Measurements from ENCODE around the gene RHBDL1.
A peak's percentile ranks its signal among the peaks of the same experiment; 100 is the strongest.

The RHBDL1 gene

DNA sequence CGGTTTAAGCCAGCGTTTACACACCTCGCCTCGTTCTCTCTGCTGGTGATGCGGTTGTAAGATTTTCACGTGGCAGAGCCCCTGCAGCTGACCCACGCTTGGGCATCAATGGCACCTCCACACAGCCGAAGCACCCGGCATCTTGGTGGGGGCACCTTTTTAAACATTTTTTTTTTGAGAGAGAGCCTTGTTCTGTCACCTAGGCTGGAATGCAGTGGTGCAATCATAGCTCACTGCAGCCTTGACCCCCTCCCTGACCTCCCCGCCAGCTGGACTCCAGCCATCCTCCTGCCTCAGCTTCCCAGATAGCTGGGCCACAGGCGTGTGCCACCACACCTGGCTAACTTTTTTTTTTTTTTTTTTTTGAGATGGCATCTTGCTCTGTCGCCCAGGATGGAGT is 21.4 kb upstream of the RHBDL1 start:
- Histone ChIP-seq H3K36me3 (ENCODE audit: control insufficient read depth, insufficient read depth, low read length) (no peaks in the 10 kb centered on the region), H3K4me3 (ENCODE audit: low read depth, low read length) (no peak overlapping the region), H3K4me1 (peaks cover 4% of the 10 kb centered on the region), H3K9me3 (ENCODE audit: control insufficient read depth, low read length) (no peaks in the 10 kb centered on the region), H3K9ac (no peak overlapping the region), H3K27me3 (ENCODE audit: control insufficient read depth, insufficient read depth, low read length) (no peaks in the 10 kb centered on the region), H3K27ac (no peak overlapping the region), H2AFZ (no peak overlapping the region), H3K4me2 (ENCODE audit: low read length) (no peak overlapping the region), H3K79me2 (no peaks in the 10 kb centered on the region)
- TF ChIP-seq, protein P1, sequence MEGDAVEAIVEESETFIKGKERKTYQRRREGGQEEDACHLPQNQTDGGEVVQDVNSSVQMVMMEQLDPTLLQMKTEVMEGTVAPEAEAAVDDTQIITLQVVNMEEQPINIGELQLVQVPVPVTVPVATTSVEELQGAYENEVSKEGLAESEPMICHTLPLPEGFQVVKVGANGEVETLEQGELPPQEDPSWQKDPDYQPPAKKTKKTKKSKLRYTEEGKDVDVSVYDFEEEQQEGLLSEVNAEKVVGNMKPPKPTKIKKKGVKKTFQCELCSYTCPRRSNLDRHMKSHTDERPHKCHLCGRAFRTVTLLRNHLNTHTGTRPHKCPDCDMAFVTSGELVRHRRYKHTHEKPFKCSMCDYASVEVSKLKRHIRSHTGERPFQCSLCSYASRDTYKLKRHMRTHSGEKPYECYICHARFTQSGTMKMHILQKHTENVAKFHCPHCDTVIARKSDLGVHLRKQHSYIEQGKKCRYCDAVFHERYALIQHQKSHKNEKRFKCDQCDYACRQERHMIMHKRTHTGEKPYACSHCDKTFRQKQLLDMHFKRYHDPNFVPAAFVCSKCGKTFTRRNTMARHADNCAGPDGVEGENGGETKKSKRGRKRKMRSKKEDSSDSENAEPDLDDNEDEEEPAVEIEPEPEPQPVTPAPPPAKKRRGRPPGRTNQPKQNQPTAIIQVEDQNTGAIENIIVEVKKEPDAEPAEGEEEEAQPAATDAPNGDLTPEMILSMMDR (IDR thresholded peaks at IDR 0.05), result no peak

DNA sequence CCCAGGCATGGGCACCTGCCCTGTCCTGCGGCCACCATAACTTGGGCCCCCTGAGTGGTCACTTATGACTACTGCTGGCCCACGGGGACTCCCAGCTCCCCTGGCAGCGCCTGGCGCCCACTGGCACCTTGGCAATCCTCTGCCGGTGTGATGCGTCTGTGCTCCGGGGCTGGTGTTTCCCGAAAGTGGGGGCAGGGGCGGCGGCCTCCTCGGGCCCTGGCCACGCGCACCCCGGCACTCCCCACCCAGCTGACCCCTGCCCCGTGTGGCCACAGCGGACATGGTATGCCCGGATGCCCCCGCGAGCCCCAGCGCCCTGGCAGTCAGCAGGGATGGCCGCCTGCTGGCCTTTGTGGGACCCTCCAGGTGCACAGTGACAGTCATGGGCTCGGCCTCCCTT is 18.0 kb upstream of the RHBDL1 start:
- Histone ChIP-seq H3K27me3 (ENCODE audit: control insufficient read depth, insufficient read depth, low read length) (no peaks in the 10 kb centered on the region), H3K4me1 (peaks cover 4% of the 10 kb centered on the region), H3K36me3 (ENCODE audit: control insufficient read depth, insufficient read depth, low read length) (no peaks in the 10 kb centered on the region), H3K9ac (no peak overlapping the region), H3K9me3 (ENCODE audit: control insufficient read depth, low read length) (no peaks in the 10 kb centered on the region), H3K27ac (no peak overlapping the region), H2AFZ (no peak overlapping the region), H3K4me2 (ENCODE audit: low read length) (no peak overlapping the region), H3K4me3 (ENCODE audit: low read depth, low read length) (no peak overlapping the region), H3K79me2 (no peaks in the 10 kb centered on the region)
- TF ChIP-seq, protein P1 (IDR thresholded peaks at IDR 0.05), result no peak

DNA sequence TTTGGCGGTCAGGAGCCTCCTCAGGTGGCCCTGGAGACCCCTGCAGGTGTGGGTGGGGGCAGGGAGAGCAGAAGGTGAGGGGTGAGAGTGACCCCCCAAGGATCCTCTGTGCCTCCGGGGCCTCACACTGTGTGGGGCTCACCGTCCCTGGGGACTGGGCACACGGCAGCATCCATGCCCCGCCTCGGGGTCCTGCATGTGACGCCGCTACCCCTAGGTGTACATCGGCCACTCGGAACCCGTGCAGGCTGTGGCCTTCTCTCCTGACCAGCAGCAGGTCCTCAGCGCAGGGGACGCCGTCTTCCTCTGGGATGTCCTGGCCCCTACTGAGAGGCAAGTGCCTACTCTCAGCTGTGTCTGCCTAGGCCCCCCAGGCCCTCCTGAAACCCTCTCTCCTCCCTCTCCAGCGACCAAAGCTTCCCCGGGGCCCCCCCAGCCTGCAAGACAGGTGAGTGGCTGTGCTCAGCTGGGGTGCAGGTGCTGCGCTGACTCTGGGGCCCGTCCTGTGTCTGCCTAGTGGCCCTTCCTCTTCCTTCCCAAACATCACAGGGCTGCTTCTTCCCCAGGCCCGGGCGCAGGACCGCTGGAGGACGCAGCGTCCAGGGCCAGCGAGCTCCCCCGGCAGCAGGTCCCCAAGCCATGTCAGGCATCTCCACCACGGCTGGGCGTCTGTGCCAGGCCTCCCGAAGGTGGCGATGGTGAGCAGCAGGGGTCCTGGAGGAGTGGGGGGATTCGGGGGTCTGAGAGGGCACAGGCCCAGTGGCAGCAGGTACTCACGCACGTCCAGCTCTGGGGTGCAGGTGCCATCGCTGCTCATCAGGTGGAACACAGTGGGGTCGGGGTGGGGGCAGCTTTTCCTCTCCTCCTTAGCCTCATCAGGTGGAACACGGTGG is 16.5 kb upstream of the RHBDL1 start:
- Histone ChIP-seq H3K27ac (no peak overlapping the region), H3K36me3 (ENCODE audit: control insufficient read depth, insufficient read depth, low read length) (no peaks in the 10 kb centered on the region), H3K4me3 (ENCODE audit: low read depth, low read length) (no peak overlapping the region), H3K27me3 (ENCODE audit: control insufficient read depth, insufficient read depth, low read length) (no peaks in the 10 kb centered on the region), H3K4me2 (ENCODE audit: low read length) (no peak overlapping the region), H2AFZ (no peak overlapping the region), H3K79me2 (no peaks in the 10 kb centered on the region), H3K4me1 (peaks cover 4% of the 10 kb centered on the region), H3K9ac (no peak overlapping the region), H3K9me3 (ENCODE audit: control insufficient read depth, low read length) (no peaks in the 10 kb centered on the region)
- TF ChIP-seq, protein P1 (IDR thresholded peaks at IDR 0.05), result no peak

DNA sequence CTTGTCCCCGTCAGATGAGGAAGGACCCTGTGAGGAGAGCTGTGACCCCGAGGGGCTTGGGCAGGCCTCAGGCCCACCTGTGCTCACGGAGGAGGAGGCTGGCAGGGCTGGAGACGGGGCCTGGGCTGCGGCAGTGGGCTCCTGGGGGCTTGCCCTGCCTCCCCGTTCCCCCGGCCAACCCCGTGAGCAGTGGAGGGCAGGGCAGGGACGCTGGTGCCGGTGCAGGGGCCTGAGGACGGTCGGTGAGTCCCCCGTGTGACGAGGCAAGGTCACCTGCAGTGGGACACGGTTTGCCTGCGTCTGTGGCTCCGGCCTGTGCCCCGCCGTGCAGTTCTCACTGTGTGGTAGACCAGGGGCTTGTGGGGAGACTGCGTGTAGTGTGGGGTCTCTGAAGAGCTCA is 15.9 kb upstream of the RHBDL1 start:
- Histone ChIP-seq H3K27ac (no peak overlapping the region), H3K9ac (no peak overlapping the region), H3K36me3 (ENCODE audit: control insufficient read depth, insufficient read depth, low read length) (no peaks in the 10 kb centered on the region), H3K4me1 (peaks cover 4% of the 10 kb centered on the region), H3K4me3 (ENCODE audit: low read depth, low read length) (no peak overlapping the region), H3K79me2 (no peaks in the 10 kb centered on the region), H3K9me3 (ENCODE audit: control insufficient read depth, low read length) (no peaks in the 10 kb centered on the region), H2AFZ (no peak overlapping the region), H3K4me2 (ENCODE audit: low read length) (no peak overlapping the region), H3K27me3 (ENCODE audit: control insufficient read depth, insufficient read depth, low read length) (no peaks in the 10 kb centered on the region)
- TF ChIP-seq, protein P1 (IDR thresholded peaks at IDR 0.05), result no peak

DNA sequence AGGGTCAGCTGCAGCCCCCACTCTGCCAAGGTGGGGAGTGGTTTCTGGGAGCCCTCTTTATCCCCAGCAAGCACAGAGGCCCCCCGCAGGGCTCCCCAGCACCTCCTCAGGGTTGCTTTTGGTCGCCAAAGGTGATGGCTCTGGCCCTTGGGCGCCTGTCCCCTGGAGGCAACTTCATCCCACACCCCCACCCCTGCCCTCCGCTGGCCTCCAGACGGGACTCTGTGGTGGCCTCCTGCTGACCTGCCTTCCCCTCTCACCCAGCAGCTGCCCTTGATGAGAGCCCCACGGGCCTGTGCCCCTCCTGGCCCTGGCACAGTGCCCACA is 15.4 kb upstream of the RHBDL1 start:
- no peak overlapping the region for H3K9ac ChIP-seq
- H3K4me2 ChIP-seq (ENCODE audit: low read length), result peak overlapping the region; percentile 53
- H3K9me3 ChIP-seq (ENCODE audit: control insufficient read depth, low read length), result no peaks in the 10 kb centered on the region
- TF ChIP-seq, protein P1 (IDR thresholded peaks at IDR 0.05), result no peak
- H3K27me3 ChIP-seq (ENCODE audit: control insufficient read depth, insufficient read depth, low read length), result no peaks in the 10 kb centered on the region
- peak overlapping the region; percentile 61 for H3K27ac ChIP-seq
- peaks cover 4% of the 10 kb centered on the region for H3K4me1 ChIP-seq
- H3K79me2 ChIP-seq, result no peaks in the 10 kb centered on the region
- H2AFZ ChIP-seq, result peak overlapping the region; percentile 78
- peak overlapping the region; percentile 20 for H3K4me3 ChIP-seq (ENCODE audit: low read depth, low read length)
- H3K36me3 ChIP-seq (ENCODE audit: control insufficient read depth, insufficient read depth, low read length), result no peaks in the 10 kb centered on the region
